ENCODE data around the gene FOXE3.
"Not testable (repeated sequence)": the region's sequence is repeated elsewhere in the genome, so short reads cannot be mapped to it uniquely, and the experiment has no call there.

Gene FOXE3

DNA sequence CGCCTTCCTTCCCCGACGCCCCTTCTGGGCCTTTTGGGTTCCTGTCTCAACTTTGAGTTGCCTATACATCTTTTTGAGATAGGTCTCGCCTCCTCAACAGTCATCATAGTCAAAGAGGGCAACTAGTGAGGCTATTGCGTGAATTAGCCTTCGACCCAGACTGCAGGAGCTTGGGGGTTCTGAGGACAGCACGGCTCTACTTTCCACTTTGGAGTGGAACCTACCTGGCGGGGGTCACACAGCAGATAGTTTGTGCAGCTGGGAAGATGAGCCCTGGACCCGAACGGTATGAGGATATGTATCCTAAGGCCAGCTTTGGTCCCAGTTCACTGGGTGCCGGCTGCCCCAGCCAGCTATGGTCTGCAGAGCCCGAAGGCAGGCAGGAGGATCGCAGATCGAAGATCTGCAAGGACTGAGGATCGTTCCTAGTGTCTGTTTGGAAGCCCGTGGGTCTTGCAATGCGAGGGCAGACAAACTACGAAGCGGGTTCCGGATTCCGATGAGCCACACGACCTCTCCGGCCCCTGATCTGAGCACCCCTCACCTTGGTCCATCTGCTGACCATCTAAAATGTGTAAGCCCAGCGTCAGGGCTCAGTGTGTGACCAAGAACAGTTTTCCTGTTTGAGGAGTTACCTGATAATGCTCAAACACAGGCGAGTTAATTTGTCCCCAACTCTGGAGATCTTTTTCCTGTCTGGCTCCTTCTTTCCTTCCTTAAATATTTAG, 29.9 kb downstream of the FOXE3 start:
- DNase-seq (ENCODE audit: low spot score): no peak

DNA sequence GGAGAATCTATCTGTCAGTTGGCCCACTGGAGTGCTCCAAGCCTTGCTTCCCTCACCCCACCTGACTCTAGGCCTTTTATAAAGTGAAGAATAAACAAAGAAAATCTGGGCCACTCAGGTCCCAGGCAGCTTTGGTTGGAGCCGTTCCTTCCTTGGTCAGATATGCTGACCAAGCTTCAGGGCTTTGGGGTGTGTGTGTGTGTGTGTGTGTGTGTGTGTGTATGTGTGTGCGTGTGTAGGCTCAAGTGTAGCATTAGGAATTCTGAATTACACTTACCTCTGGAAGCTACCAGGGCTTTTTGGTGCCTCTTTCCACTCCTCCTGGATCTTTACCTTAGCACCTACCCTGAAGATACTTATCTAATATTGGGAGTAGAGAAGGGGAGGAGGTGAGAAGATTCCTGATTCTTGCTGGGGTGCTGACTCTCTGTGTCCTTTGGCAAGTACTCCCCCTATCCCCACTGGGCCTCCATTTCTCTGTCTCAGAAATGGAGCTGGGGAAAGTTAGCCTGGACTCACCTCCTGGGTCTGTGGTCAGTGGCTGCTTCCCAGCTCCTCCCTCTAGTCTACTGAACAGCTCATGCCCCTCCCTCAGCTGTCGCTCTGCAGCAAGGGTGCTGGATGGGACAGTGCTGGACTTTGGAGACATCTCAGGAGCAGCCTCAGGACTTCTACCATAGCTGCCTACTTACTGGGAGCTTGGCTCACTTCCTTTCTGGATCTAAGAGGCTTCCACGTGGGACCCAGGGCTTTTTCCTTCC, 32.6 kb downstream of the FOXE3 start:
- no peak for DNase-seq (ENCODE audit: low spot score)

DNA sequence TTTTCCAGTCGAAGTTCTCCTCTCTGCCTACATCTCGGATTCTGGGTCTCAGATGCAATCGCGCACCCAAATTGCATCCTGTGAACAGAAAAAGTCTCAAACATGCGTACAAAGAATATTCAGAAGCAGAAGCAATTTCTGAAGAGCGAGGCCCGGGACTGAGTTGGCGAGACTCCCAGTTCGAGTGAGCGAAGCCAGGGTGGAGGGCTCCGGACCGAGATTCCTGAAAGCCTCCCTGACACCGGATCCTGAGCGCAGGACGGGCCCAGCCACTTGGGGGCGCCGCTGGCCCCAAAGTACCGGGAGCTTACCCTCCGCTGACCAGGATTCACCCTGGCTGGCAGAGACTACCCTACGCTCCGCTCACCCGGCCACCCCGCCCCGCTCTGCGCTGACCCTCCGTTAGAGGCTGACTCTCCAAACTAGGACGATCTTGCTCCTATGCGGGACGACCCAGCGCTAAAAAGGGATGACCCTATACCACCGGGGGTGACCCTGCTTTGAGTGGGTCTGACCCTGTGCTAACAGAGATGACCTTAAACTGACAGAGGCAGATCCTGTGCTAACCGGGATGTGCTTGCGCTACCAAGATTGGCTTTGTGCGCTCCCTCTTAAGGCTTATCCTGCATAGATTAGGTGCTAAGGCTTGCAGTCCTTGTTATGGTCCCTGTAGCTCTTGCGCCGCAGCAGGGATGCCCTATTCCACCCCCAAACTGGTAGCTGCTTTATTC, 33.9 kb downstream of the FOXE3 start:
- no peak for DNase-seq (ENCODE audit: low spot score)

DNA sequence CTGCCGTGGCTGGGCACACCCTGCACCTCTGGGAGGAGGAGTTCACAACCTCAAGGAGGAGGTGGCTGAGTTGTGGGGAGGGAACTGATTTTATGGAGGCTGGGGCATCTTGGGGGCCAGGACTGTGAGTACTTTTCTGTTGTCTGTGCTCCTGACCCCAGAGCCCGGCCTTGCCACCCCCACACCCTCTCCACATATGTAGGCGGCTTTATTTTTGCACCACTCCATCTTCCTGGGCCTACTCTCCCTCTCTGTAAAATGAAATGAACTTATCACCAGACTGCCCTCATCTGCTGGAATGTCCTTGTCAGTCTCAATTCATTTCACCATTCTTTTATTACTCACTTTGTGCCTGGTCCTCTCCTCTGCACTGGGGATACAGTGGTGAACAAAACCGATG, 34.5 kb downstream of the FOXE3 start:
- DNase-seq (ENCODE audit: low spot score): no peak

GRCh38 chr1:47452426-47452825, 36.3 kb downstream of the FOXE3 start:
- DNase-seq (ENCODE audit: low spot score): no peak

GRCh38 chr1:47453910-47454309, 37.8 kb downstream of the FOXE3 start:
- DNase-seq (ENCODE audit: low spot score): not testable (repeated sequence)

- DNase-seq (ENCODE audit: low spot score): no peak
These were observed 40.2 kb downstream of the FOXE3 start for GRCh38 chr1:47456250-47456649.

GRCh38 chr1:47457547-47457946, 41.5 kb downstream of the FOXE3 start:
- not testable (repeated sequence) for DNase-seq (ENCODE audit: low spot score)

DNA sequence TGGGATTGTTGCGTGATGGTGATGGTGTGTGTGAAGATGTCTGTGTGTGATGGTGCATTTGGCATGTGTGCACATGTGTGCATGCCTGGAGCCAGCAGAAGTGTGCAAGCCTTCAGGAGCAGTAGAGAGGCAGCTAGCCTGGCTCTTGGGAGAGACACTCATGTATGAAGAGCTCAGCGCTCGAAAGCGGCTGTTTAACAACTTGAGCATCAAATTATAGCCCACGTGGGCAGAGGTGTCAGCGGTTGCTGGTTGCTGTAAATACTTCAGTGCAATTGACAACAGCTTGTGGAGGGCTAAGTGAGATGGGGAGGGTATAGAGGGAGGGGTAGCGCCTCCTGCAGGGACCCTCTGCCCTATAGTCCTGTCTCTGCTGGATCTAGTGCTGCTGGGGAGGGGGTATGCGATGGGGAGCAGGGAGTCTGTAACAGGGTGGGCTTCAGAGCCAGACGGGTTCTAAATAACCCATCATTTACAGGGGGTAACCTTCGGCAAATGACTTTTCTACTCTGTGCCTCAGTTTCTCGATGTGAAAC, 43.2 kb downstream of the FOXE3 start:
- DNase-seq (ENCODE audit: low spot score): no peak

- no peak for DNase-seq (ENCODE audit: low spot score)
These were observed 44.0 kb downstream of the FOXE3 start for GRCh38 chr1:47460040-47460439.

- DNase-seq (ENCODE audit: low spot score): no peak
These were observed 44.4 kb downstream of the FOXE3 start for GRCh38 chr1:47460456-47460855.

DNA sequence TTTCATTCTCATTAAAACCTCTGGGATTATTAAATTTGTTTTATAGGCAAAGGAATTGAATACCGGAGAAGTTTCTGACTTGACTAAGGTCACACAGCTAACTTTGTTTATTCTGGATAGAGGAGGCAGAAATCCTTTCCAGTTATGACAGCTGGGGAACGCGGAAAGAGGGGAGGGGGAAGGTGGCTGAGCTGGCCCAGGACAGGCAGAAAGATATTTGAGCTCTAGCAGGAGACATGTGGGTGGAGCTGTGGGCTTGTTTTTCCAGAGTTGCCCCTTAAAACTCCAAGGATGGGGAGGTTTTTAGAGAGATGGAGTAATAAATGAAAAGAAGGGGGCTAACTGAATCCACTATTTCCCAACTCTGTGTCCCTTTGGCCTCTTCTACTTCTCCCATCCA, 49.5 kb downstream of the FOXE3 start:
- DNase-seq (ENCODE audit: low spot score): no peak

Data from SK-N-DZ (cell line).